Lower lobe of right lung (tissue), 2 donors: ENCODE measurements around the gene NRCAM. TPM values are rescaled to one million over a fixed set of nuclear protein-coding genes. Genes with fewer than 3 reads are reported as not detected.

Source experiments
- ATAC-seq, 2 donors: fragments of 200-7000 bp; cut with Tn5 transposase; one replicate each; pipeline ENCODE4 v1.9.1; 2020 to 2022; ENCODE audit warnings: mild to moderate bottlenecking in 2 of 2, moderate library complexity in 2 of 2
- DNase-seq: peaks from one replicate; pipeline ENCODE4 v3.0.0-alpha.2; 2020
- H3K27ac ChIP-seq: fragments of 200-600 bp; one replicate; pipeline ENCODE4 v1.8.0; 2022
- H3K27me3 ChIP-seq: fragments of 200-600 bp; one replicate; pipeline ENCODE4 v1.8.0; 2022; ENCODE audit warnings: low read depth
- H3K36me3 ChIP-seq: fragments of 200-600 bp; one replicate; pipeline ENCODE4 v1.8.0; 2022; ENCODE audit warnings: mild to moderate bottlenecking
- H3K4me1 ChIP-seq: fragments of 200-600 bp; one replicate; pipeline ENCODE4 v1.8.0; 2022
- H3K4me3 ChIP-seq: fragments of 200-600 bp; one replicate; pipeline ENCODE4 v1.8.0; 2022; ENCODE audit warnings: mild to moderate bottlenecking
- H3K9me3 ChIP-seq: fragments of 200-600 bp; one replicate; pipeline ENCODE4 v1.8.0; 2022
- CTCF ChIP-seq: fragments of 200-600 bp; IDR thresholded peaks from one replicate; pipeline ENCODE4 v1.8.0; 2022; ENCODE audit warnings: antibody characterized with exemption, mild to moderate bottlenecking
- intact Hi-C: fragments of 100-400 bp; cut with DNase I; formaldehyde crosslinking; loops from one replicate; pipeline ENCODE4 v1.11.0; 2022
- total RNA-seq: library from RNA; stranded (reverse); fragmentation: NEBNext Ultra II Directional; extraction: Animal tissue kit (Norgen Biotek cat#: 25700); gene quantifications from one replicate; pipeline ENCODE4 v1.2.1, GENCODE V29; 2021
- donor health status: DM: no; HTN: yes; CAD: no; lungs with severe emphysema.

NRCAM gene
- total RNA-seq, 1 donor from 2014 or later, result 2.6 TPM

GRCh38 chr7:108197371-108198091 is 258.7 kb downstream of the NRCAM start:
- no peak for DNase-seq
- no peaks in the 10 kb centered on the region for H3K27me3 ChIP-seq
- no peaks in the 10 kb centered on the region for H3K9me3 ChIP-seq
- no peak for ATAC-seq
- H3K4me3 ChIP-seq, result no peak overlapping the region
- no peak overlapping the region for H3K27ac ChIP-seq
- H3K36me3 ChIP-seq, result no peaks in the 10 kb centered on the region
- TF ChIP-seq CTCF, result no peak
- intact Hi-C loops, result no loop called here
- H3K4me1 ChIP-seq, result no peaks in the 10 kb centered on the region

GRCh38 chr7:108196004-108196403 is 260.2 kb downstream of the NRCAM start:
- TF ChIP-seq CTCF, result no peak
- Histone ChIP-seq H3K27me3 (no peaks in the 10 kb centered on the region), H3K36me3 (no peaks in the 10 kb centered on the region), H3K4me1 (no peaks in the 10 kb centered on the region), H3K27ac (no peak overlapping the region), H3K4me3 (no peak overlapping the region), H3K9me3 (no peaks in the 10 kb centered on the region)
- DNase-seq, result no peak
- ATAC-seq, result no peak
- intact Hi-C loops, result no loop called here

- Histone ChIP-seq H3K9me3 (no peaks in the 10 kb centered on the region), H3K36me3 (no peaks in the 10 kb centered on the region), H3K4me1 (no peaks in the 10 kb centered on the region), H3K27ac (no peak overlapping the region), H3K4me3 (no peak overlapping the region), H3K27me3 (no peaks in the 10 kb centered on the region)
- intact Hi-C loops, result no loop called here
- ATAC-seq (no peak), DNase-seq (no peak)
- TF ChIP-seq CTCF, result no peak
Observed at GRCh38 chr7:108193594-108194498, 262.4 kb downstream of the NRCAM start.

DNA sequence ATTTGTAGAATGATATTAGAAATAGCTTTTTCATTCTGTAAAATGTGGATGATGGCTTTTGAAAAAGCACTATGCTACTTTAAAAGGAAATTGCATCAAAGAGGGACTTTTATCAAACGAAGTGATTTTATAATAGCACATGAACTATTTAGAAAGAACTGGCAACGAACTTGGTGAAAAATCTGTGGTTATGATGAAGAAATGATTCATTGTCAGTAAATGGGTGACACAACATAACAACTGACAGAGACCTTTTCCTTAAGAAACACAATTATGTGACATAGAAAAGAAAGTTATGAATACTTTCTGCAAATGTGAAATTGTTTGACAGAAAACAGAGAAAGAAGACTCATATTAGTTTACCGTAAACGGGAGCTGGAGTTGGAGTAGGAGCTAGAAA is 265.3 kb downstream of the NRCAM start:
- no peak for TF ChIP-seq CTCF
- Histone ChIP-seq H3K36me3 (no peaks in the 10 kb centered on the region), H3K9me3 (no peaks in the 10 kb centered on the region), H3K4me1 (no peaks in the 10 kb centered on the region), H3K27ac (no peak overlapping the region), H3K27me3 (no peaks in the 10 kb centered on the region), H3K4me3 (no peak overlapping the region)
- no peak for DNase-seq
- no peak for ATAC-seq
- intact Hi-C loops, result no loop called here

DNA sequence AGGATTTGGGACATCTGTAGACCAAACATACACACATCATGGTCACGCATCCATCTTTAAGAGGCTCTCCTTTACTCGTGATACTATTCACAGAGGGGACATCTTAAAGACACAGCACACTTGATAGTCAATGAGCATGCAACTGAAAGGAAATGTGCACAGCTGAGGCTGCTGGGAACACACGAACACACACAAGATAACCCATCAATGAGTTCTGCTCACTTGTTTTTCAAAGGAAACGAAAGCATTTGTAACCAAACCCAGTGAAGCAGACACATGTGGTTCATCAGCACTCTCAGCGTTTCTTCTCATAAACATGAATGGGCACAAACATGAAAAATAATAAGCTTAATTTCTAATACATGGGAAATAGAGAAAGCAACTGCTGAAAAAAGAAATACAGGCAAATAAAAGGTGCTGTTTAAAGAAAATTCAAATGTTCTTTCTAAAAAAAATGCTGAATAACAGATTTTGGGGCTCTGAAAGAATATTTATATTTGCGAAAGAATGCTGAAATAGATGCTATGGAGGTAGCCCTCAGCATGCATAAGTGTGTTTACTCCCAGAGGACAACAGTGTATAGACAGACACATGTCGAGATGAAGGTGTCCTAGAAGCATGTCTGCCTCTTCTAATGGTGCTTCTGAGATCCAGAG is 266.4 kb downstream of the NRCAM start:
- DNase-seq, result no peak

More for the DNA sequence above, 266.4 kb downstream of the NRCAM start:
- Histone ChIP-seq H3K36me3 (no peaks in the 10 kb centered on the region), H3K27ac (no peak overlapping the region), H3K4me1 (no peaks in the 10 kb centered on the region), H3K9me3 (no peaks in the 10 kb centered on the region), H3K27me3 (no peaks in the 10 kb centered on the region), H3K4me3 (no peak overlapping the region)
- ATAC-seq, result no peak
- no peak for TF ChIP-seq CTCF
- intact Hi-C loops, result no loop called here
